Measurements from ENCODE around the gene RIMBP2.

Gene RIMBP2

DNA sequence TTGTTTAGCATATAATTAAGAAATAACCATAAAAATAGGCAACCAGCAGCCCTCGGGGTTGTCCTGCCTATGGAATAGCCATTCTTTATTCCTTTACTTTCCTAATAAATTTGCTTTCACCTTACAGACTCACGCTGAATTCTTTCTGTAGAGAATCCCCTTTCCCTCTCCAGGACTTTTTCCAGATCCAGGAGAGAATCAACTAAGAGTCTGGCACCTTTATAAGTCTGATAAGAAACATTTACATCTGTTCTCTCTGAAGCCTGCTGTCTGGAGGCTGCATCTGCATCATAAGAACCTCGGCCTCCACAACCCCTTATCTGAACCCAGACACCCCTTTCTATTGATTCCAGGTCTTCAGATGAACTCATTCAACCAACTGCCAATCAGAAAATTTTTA lies 32.3 kb downstream of the RIMBP2 start:
- no peak for DNase-seq (ENCODE audit: low read depth)

DNA sequence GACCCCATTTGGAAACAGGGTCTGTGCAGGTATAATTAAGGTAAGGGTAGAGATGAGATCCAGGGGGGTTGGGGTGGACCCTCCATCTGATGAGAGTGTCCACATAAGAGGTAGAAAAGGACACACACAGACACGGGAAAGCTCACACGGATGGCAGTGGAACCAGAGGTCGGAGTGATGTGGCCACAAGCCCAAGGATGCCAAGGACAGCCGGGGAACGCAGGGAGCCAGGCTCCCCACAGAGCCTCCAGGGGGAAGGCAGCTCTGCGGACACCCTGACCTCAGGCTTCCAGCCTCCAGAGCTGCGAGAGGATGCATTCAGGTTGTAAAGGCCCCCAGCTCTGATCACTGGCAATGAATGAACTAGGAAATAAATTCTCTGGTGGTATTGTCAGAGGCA lies 33.0 kb downstream of the RIMBP2 start:
- DNase-seq (ENCODE audit: low read depth), result no peak

DNA sequence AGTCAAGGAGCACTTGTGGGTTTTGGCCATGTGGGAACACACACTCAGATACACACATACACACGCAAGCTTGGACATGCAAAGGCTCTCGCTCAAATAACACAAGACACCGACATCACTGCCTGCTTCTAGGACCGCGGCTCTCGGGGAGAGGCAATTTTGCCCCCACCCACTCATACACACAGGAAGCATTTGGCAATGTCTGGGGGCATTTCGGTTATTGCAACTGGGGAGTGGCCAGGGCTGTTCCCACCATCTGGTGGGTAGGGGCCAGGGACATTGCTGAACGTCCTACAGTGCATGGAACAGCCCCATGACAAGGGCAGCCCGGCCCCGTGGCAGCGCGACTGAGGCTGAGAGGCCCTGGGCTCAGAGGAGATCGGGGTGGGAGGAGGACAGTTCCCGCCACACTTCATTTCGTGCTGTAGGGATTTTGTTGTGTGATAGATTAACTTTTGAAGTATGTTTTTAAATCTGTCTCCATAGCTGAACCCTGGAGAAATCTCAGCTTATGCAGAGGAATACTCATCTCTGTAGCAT lies 35.6 kb downstream of the RIMBP2 start:
- DNase-seq (ENCODE audit: low read depth), result no peak

DNA sequence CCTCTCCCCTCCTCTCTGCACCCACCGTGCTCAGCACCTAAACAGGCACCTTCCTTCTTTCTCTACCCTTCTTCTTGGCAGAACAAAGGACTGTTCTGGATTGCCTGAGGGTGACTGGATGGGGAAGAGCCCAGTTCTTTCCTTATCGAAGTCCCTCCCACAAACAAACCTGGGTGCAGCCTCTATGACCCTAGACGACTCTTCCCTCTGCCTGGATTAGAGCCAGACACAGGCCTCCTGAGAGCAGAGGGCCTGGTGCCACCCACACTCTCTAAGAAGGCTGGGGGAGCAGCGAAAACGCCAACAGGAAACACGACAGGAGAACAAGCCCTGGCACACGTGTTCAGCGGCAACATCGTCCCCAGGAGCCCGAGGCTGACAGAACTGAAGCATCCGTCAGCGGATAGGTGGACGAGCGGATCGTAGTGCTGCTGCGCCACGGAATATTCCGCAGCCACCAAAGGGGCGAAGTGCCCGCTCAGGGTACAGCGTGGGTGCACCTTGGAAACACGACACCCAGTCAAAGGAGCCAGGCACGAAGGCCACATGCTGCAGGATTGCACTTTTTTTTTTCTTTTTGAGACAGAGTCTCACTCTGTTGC lies 38.0 kb downstream of the RIMBP2 start:
- no peak for DNase-seq (ENCODE audit: low read depth)

DNA sequence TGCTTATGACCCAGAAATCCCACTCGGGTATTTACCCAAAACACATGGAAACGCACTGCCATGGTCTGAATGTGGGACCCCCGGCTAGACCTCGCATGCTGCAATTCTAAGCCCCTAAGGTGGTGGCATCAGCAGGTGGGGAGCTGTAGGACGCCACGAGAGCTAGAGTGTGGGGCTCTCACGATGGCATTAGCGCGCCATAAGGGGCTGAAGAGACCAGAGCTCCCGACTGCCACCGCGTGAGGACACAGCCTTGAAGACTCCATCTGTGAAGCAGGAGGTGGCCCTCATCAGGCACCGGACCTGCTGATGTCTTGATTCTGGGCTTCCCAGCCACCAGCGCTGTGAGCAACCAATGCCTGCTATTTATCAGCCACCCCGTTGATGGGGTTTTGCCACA lies 40.3 kb downstream of the RIMBP2 start:
- DNase-seq (ENCODE audit: low read depth), result no peak

DNA sequence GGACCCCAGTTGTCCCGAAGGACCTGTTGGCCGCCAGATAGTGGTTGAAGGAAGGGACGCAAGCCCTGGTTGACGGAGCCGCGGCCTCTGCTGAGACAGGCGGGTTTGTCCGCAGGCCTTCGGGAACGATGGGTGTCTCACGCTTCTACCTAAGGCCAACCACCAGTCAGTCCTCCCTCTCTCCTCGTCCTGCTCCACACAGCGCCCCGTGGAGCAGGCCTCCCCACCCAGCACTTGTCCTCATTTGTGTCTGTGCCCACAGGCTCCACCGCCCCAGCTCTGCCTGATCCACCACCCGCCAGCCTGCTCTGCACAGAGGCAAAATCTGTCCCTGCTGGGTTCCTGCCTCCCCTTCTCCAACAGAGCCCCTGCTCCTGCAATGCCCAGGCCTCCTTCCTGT lies 41.0 kb downstream of the RIMBP2 start:
- DNase-seq (ENCODE audit: low read depth), result no peak

DNA sequence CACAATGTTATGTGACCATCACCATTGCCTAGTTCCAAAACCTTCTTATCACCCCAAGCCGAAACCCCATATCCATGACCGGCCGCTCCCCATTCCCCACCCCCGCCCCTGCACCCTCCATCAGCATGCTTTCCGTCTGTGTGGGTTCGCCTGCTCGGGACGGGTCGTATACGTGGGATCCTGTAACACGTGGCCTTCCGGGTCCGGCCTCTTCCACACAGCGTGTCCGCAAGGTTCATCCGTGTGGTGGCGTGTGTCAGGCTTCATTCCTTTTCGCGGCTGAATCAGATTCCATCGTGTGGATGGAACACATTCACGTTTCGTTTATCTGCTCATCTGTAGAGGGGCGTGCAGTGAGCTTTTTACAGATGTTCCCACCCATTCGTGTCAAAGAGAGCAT lies 41.4 kb downstream of the RIMBP2 start:
- DNase-seq (ENCODE audit: low read depth), result no peak

DNA sequence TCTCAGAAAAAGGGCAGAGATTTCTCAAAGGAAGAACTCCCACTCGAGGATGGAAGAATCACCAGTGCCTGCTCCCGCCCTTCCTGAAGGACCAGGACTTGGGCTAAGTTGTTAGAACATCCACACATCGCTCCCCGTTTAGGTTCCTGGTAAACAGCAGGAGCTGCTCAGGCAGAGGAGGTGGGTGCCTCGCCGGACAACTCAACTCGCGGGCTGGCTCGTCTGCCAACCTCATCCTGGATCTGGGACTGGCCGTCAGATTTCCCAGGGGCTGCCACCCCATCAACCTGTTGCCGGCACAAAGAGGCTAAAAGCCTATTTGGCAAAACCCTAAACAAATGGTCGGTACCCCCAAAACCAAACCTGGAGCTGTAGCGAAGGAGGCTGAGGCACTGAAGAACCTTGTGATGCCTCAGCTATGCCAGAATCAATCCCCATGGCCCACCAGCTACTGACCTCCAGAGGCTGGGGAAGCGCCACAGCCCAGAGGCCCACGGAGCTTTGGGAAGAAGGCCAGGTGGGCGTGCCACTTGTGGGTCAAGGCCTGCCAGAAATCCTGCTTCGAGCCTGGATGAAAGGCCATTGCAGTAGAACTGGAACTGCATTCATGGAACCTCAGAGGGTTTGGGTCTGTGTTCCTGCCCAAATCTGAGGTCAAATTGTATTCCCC lies 42.9 kb downstream of the RIMBP2 start:
- no peak for DNase-seq (ENCODE audit: low read depth)

DNA sequence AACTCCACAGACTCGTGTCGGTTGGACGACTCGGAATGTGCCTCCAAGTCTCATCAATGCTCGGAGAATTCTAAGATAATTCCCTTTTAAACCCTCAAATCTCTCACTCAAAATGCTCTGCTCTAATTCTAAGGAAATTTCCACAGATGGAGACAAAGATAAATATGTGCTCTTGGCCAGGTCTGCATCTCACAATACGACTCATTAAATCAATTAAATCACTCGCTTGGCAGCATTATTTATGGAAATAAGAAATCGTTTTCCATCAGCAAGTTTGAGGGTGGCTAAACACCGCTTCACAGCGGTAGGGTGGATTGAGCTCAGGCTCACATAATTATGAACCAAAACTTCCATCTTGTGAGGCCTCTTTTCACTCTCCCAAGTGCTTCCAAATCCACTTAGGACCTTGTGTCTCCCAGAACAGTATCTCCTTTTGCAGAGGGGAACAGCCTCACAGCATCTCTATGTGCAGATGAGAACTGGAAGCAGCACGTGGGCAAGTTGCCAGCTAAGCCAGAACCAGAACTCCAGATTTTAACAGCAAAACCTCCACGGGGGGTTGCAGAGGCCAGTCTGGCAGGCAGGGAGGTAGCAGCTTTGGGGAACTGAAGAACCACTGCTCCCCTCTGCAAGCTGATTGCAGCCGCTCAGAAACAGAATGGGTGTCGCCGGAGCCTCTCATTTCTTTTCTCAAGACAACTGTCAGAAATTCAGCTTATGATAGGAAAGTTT lies 43.8 kb downstream of the RIMBP2 start:
- DNase-seq (ENCODE audit: low read depth), result no peak

DNA sequence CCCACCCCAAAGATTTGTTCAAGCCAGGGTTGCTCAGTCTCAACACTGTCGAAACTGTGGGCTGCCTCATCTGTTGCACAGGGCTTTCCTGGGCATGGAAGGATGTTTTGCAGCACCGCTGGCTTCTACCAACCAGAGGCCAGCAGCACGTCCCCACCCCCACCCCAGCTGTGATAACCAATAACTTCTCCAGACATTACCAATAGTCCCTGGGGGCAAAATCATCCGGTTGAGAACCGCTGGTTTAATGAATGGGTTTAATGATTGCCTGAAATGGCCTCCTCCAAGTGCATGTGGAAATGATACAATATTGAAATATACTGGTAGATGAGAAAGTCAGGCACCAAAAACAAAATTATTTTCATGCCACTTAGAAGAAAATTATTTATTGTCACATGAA lies 44.5 kb downstream of the RIMBP2 start:
- no peak for DNase-seq (ENCODE audit: low read depth)

DNA sequence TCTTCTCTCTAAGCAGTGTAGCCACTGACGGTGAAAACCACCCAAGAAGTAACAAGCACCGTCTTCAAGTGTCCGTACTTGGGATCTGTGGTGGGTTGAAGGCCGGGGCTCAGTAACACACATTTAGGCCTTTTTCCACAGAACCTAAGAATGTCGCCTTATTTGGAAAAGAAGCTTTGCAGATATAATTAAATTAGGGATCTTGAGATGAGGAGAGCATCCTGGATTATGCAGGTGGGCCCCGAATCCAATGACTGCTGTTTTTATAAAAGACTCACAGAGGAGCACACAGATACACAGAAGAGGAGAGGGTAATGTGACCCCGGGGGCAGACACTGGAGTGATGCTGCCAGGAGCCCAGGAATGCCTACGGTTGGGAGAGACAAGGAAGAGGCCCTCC lies 46.3 kb downstream of the RIMBP2 start:
- no peak for DNase-seq (ENCODE audit: low read depth)

DNA sequence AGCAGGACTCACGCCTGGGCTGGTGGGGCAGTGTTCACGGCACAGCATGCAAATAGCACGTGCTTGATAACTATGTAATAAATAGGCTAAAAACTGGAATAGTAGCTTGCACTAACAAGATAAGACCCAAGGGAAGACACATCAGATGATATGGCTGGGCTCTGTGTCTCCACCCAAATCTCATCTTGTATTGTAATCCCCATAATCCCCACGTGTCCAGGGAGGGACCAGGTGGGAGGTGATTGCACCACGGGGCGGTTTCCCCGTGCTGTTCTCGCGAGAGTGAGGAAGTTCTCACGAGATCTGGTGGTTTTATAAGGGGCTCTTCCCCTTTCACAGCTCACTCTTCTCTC lies 46.9 kb downstream of the RIMBP2 start:
- no peak for DNase-seq (ENCODE audit: low read depth)

DNA sequence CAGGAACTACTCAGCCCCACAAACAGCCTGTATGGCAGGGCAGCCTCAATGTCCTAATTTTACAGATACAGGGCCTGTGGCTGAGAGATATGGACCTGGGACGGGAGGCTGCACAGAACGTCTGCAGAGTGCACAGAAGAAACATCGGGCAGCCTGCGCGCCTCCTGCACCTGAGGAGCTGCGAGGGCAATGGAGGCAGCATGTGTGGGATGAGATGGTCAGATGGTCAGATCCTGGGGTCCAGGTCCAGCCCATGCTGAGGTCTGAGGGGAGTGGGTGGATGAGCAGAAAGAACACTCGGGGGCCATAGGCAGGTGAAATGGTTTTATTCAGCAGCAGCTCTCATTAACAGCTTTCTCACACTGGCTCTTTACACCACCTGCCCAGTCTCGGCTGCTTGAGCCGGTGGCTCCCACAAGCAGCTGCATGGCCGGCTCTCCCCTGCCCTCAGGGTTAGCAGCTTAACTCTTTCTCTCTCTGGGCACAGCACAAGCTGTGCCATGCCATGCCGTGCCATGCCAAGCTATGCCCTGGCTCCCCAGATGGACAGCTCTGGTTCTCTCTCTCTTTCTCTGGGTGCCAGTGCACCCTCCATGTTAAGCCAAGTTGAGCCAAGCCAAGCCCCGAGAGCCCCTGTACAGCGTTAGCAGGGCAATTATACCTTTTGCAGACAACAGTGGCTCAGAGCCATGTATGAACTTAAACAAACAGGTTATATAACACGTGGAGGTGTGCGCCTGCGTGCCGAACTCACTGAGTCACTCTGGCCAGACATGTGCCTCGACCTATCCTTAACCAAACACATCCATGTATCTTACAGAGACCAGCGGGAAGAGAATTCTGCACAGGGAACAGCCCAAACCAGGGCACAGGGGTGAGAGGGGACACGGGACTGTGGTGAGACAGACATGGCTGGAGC lies 47.6 kb downstream of the RIMBP2 start:
- DNase-seq (ENCODE audit: low read depth), result no peak

DNA sequence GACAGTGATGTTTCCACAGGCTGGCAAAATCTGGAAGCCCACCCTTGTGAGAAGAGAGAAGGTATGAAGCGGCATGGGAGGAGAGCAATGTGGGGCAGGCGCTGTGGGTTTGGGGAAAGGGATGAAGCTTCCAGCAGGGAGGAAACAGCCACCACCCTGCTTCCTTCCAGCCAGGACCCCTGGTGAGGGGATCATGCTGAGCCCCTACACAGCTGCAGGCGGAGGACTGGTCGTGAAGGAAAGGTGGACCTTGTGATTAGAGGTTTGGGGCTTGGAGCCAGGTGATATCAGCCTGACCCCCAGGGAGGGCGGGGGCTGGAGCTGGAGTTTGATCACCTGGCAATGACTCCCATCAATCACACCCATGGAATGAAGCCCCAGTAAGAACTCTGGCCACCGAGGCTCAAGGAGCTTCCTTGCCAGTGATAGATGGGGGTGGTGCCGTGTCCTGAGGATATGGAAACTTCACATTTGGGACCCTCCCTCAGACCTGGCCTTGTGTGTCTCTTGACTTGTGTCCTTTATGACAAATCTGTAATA lies 48.6 kb downstream of the RIMBP2 start:
- no peak for DNase-seq (ENCODE audit: low read depth)

DNA sequence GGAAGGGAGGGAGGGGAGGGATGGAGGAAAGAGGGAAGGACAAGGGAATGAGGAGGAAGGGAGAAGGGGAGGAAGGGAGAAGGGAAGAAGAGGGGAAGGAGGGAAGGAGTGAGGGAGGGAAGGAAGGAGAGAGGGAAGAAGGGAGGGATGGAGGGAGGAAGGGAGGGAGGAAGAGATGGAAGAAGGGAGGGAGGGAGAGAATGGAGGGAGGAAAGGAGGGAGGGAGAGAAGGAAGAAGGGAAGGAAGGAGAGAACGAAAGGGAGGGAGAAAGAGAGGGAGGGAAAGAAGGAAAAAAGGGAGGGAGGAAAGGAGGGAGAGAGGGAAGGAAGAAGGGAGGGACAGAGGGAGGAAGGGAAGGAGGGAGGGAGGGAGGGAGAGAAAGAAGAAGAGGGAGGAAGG lies 49.5 kb downstream of the RIMBP2 start:
- no peak for DNase-seq (ENCODE audit: low read depth)

DNA sequence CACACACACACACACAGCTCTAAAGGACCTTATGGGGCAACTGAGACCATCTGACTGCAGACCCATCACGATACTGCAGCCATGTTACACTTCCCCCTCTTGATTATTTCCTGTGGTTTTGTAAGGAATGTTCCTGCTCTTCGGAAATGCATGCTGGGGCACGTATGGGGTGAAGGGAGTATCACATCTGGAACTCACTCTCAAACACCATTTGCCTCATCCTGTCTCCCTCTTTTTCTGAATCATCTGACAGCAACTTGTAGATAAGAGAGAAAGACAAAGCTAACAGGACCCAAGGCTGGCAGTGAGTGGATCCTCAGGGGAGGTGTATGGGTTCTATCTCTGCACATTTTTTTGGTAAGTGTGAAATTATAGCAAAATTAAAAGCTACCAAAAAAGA lies 50.3 kb downstream of the RIMBP2 start:
- no peak for DNase-seq (ENCODE audit: low read depth)

DNA sequence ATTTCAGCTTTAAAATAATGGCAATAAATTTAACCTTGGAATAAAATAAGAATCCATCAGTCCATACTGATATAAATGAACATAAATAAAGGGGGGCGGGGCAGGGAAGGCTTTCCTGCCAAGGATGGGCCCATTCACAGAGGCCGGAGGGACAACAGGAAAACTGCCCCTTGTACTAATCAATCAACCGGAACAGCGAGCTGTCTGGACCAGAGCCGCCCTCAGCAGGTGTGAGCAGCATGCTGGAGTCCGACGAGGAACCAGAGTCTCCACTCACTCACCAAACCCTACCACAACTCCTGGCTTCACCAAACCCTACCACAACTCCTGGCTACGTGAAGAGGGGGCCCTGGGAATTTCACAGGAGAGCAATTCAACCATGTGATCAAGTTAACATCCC lies 51.3 kb downstream of the RIMBP2 start:
- DNase-seq (ENCODE audit: low read depth), result no peak

DNA sequence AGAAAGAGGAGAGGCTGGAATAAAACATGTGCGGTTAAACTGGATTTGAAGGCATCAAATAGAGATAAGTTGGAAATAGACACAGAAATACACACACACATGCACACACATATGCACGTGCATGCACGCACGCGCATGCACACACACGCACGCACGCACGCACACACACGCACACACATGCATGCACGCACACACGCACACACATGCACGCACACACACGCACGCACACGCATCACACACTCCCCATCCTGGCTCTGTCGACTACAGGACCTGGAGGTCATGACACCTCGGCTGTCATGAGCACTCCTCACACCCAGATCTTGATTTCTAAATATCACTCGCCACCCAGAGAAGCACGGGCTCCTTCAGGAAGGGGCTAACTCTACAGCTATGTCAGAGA lies 51.8 kb downstream of the RIMBP2 start:
- no peak for DNase-seq (ENCODE audit: low read depth)

DNA sequence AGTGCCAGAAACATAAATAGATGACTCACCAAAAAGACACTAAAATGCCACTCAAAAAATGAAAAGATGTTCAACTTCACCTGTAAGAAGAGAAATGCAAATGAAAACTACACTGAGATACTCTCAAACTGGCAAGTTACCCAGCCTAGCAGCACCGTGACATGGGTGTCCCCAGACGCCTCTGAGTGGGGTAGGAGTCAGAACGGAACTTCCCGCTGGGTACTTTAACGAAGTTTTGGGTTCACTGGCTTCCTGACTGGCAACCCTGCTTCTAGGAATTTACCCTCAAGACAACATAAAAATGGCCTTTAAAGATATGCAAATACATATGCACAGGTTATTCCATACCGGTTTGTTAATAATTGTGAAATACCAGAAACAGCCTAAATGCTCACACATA lies 52.6 kb downstream of the RIMBP2 start:
- DNase-seq (ENCODE audit: low read depth), result no peak

DNA sequence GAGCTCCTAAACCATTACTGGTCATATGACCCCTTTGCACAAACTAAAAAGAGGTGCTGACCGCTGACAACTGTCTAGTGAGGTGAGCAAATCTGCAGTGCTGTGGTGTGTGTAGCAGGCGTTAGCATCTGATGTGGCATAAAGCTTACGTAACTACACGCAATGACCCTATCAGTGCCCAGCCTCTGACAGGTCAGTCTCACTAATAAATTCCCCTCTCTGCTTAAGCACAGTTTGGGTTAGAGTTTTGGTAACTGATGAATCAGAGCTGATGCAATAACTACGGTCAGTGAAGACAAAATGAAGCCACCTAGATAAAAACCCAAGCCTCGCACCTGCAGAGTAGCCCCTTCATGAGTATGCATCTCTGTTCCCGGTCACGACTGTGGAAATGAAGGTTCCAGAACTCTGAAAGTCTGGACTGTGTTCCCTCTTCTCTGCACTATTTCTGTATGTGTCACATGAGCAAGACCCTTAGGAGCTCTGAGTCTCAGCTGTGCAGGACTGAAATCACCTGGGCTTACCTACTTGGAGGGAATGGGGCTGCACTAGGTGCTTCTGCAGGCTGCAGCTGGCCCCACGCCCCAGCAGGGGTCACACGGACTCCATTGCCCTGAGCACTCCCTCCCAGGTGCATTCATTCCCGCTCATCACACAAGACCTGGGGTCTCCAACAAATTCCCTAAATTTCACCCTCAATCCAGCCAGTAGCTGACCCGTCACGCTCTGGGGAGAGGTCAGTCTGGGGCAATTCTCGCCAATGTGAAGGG lies 54.4 kb downstream of the RIMBP2 start:
- DNase-seq (ENCODE audit: low read depth), result no peak

DNA sequence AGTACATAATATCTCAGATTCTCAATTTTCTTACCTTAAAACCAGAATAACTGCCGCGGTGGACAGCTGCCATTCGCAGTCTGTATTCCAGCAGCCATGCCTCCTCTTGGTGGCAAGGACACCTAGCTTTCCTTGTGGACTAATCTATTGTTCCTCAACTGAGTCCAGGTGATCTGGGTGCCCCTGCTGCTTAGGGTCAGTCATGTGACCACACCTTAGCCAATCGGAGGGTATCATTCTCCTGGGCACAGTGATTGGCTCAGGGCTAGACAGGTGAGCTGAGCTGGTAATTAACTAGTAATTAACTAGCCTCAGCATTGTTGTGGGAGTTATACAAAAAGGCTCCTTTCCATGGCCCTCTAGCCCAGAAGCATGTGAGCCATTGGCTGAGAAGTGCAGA lies 55.0 kb downstream of the RIMBP2 start:
- no peak for DNase-seq (ENCODE audit: low read depth)
